ENCODE results near the gene ORC5. TPM values are rescaled to one million over a fixed set of nuclear protein-coding genes. Genes with fewer than 3 reads are reported as not detected.

ORC5 gene
- total and polyA plus RNA-seq, 7 donors = 6.1 to 14.3 (median 9.2) TPM

DNA sequence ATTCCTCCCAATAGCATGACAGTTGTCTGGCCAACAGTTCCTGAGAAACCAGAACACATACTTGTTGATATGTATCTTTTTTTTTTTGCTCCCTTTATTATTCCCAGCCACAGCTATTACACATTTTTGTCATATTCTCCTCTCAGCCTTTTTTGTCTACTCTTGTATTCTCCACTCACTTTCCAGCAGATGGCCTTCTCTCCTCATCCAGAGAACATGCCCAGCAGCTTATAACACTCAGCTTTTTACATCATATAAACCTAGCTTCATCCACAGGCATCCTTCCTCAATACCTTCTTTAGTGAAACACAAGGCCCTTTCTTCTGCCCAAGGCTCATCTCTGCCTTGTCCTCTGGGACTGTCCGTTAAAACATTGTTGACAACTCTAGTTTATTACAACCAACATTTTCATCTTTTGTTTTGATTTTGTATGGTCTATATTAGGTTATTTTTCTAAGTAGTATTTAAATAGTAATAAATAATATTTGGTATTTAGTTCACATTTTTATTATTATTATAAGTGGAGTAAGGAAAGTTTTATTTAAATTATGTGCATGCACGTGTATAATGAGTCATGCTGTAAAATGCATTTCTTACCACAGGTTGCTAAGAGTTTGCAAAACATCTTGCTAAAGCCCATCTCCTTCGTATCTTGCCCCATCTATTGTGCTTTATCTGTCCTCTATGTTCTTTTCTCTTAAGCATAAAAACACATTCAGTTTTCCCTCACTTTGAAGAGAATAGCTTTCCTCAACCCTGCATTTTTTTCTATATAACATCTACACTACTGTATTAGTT, 101.5 kb downstream of the ORC5 start:
- DNase-seq (no peak), ATAC-seq (peak in 1 of 4 donors; percentile 27)
- Histone ChIP-seq H3K27ac (no peak overlapping the region), H3K4me1 (no peaks in the 10 kb centered on the region), H3K4me3 (no peak overlapping the region), H3K9me3 (no peaks in the 10 kb centered on the region), H3K36me3 (ENCODE audit: insufficient read depth in 1 of 2, low read depth in 1 of 2) (no peaks in the 10 kb centered on the region), H3K27me3 (ENCODE audit: insufficient read depth in 3 of 3, low read length in 2 of 3) (no peaks in the 10 kb centered on the region)
- intact Hi-C loops (cut with DNase I) = loop anchor here in 1 of 2 donors (5.0 kb wide), 1 partner anchor 51 kb away; no protein-coding TSS in a partner anchor
- WGBS, 3 donors = 72 to 83% (median 79%) methylated on average over 3 of the region's 3 CpGs
- TF ChIP-seq, protein P1, sequence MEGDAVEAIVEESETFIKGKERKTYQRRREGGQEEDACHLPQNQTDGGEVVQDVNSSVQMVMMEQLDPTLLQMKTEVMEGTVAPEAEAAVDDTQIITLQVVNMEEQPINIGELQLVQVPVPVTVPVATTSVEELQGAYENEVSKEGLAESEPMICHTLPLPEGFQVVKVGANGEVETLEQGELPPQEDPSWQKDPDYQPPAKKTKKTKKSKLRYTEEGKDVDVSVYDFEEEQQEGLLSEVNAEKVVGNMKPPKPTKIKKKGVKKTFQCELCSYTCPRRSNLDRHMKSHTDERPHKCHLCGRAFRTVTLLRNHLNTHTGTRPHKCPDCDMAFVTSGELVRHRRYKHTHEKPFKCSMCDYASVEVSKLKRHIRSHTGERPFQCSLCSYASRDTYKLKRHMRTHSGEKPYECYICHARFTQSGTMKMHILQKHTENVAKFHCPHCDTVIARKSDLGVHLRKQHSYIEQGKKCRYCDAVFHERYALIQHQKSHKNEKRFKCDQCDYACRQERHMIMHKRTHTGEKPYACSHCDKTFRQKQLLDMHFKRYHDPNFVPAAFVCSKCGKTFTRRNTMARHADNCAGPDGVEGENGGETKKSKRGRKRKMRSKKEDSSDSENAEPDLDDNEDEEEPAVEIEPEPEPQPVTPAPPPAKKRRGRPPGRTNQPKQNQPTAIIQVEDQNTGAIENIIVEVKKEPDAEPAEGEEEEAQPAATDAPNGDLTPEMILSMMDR (IDR thresholded peaks at IDR 0.05) = peak; percentile 43

DNA sequence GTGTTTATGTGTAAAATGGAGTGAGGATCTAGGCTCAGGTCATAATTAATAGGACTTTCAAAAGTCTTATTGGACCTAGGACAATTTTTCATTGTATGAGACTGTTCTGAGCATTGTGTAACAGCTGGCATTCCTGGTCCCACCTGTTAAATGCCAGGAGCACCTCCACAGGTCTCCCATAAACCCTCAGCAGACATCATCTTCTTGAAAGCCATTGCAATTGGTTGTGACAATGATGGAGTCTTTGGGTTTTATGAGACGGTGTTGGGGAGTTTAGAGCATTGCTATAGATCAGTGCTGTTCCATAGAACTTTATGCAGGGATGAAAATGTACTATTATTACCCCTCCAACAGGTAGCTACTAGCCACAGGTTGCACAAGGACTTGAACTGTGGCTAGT, 108.9 kb downstream of the ORC5 start:
- H3K9me3 ChIP-seq = no peaks in the 10 kb centered on the region
- H3K4me1 ChIP-seq = no peaks in the 10 kb centered on the region
- intact Hi-C loops (cut with DNase I) = no loop called here
- H3K27me3 ChIP-seq (ENCODE audit: insufficient read depth in 3 of 3, low read length in 2 of 3) = no peaks in the 10 kb centered on the region
- DNase-seq (no peak), ATAC-seq (no peak)
- TF ChIP-seq, protein P1 (IDR thresholded peaks at IDR 0.05) = no peak
- H3K27ac ChIP-seq = no peak overlapping the region
- H3K4me3 ChIP-seq = no peak overlapping the region
- 89 to 94% (median 89%) methylated on average over 1 of the region's 1 CpG for WGBS, 3 donors
- H3K36me3 ChIP-seq (ENCODE audit: insufficient read depth in 1 of 2, low read depth in 1 of 2) = no peaks in the 10 kb centered on the region

DNA sequence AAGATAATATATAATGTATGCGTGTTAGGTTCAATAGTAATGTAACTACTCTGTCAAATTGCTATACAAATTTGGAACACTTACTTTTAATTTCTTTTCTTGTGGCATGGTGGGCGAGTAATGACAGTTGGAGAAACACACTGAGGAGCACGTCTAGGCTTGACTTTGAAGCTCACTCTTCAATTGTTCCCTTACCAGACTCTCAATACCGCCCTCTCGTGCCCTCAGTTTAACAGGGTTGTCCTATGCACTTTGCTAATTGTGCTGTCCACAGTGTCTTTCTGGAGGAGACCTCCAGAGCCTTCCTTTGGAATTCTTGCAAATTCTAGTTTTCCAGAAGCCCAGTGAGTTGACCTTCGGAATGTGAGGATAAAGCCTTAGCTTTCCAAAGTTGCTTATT, 111.1 kb downstream of the ORC5 start:
- intact Hi-C loops (cut with DNase I) = no loop called here
- TF ChIP-seq, protein P1 (IDR thresholded peaks at IDR 0.05) = no peak
- no peak overlapping the region for H3K27ac ChIP-seq
- ATAC-seq = no peak
- DNase-seq = no peak
- H3K36me3 ChIP-seq (ENCODE audit: insufficient read depth in 1 of 2, low read depth in 1 of 2) = no peaks in the 10 kb centered on the region
- no peak overlapping the region for H3K4me3 ChIP-seq
- H3K27me3 ChIP-seq (ENCODE audit: insufficient read depth in 3 of 3, low read length in 2 of 3) = no peaks in the 10 kb centered on the region
- no peaks in the 10 kb centered on the region for H3K4me1 ChIP-seq
- no peaks in the 10 kb centered on the region for H3K9me3 ChIP-seq
- WGBS, 3 donors = 79 to 85% (median 84%) methylated on average over 6 of the region's 6 CpGs

DNA sequence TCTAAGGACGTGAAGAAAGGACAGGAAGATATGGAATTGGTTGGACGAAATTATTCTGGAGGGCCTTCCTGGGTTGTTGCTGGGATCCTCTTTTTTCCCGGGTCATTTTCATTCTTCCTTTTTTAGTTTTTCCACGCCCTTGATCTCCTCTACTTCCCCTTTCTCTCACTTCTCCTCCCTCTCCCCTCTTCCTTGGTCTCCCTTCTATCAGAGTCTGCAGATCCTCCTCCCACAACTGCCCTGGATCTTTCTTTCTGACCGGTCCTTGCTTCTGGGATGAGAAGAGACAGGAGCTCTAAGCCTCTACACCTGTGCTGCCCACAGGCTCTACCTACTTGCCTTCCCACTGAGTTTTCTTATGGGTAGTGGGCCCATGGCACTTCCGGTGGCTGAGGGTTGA, 114.7 kb downstream of the ORC5 start:
- ATAC-seq (no peak), DNase-seq (no peak)
- TF ChIP-seq, protein P1 (IDR thresholded peaks at IDR 0.05) = no peak
- Histone ChIP-seq H3K27me3 (ENCODE audit: insufficient read depth in 3 of 3, low read length in 2 of 3) (peaks cover 0 to 3% (median 0%) of the 10 kb centered on the region in 3 donors), H3K36me3 (ENCODE audit: insufficient read depth in 1 of 2, low read depth in 1 of 2) (no peaks in the 10 kb centered on the region), H3K4me1 (no peaks in the 10 kb centered on the region), H3K4me3 (no peak overlapping the region), H3K9me3 (no peaks in the 10 kb centered on the region), H3K27ac (no peak overlapping the region)
- WGBS, 3 donors = 71 to 77% (median 75%) methylated on average over 6 of the region's 6 CpGs
- intact Hi-C loops (cut with DNase I) = no loop called here

Measured in psoas muscle (tissue), 8 donors.